Type B pancreatic cell (in vitro differentiated cells): ENCODE measurements around the gene DYNC1LI1. TPM values are rescaled to one million over a fixed set of nuclear protein-coding genes. Genes with fewer than 3 reads are reported as not detected.

Experiments
- DNase-seq: peaks from one replicate; pipeline ENCODE4 v3.0.0; 2021; ENCODE audit warnings: mixed read lengths; ENCODE audit not compliant: unreplicated experiment; ENCODE audit errors: extremely low spot score
- H3K27ac Mint-ChIP-seq: 2 replicates; pipeline ENCODE4 v1.8.0; 2021; ENCODE audit warnings: mild to moderate bottlenecking, mixed read lengths
- H3K27me3 Mint-ChIP-seq: 2 replicates; pipeline ENCODE4 v1.8.0; 2021; ENCODE audit warnings: mixed read lengths
- H3K36me3 Mint-ChIP-seq: 2 replicates; pipeline ENCODE4 v1.8.0; 2021; ENCODE audit warnings: mixed read lengths
- H3K4me1 Mint-ChIP-seq: one replicate; pipeline ENCODE4 v1.8.0; 2021; ENCODE audit warnings: mixed read lengths; ENCODE audit not compliant: unreplicated experiment
- H3K4me3 Mint-ChIP-seq: 2 replicates; pipeline ENCODE4 v1.8.0; 2021; ENCODE audit warnings: mild to moderate bottlenecking, mixed read lengths
- H3K9me3 Mint-ChIP-seq: 2 replicates; pipeline ENCODE4 v1.8.0; 2021; ENCODE audit warnings: mixed read lengths
- total RNA-seq: library from RNA; stranded (reverse); gene quantifications from 2 replicates; pipeline ENCODE4 v1.2.1, GENCODE V29; 2021; ENCODE audit warnings: low replicate concordance
- TF ChIP-seq, protein P1 (sequence below): fragments of 200-600 bp; sonication (generic); conservative IDR thresholded peaks from 2 replicates; pipeline ENCODE4 v1.5.0; 2021; ENCODE audit warnings: antibody characterized with exemption, mild to moderate bottlenecking

DYNC1LI1 gene
- total RNA-seq, 1 donor from 2014 or later, result 35.9 TPM

DNA sequence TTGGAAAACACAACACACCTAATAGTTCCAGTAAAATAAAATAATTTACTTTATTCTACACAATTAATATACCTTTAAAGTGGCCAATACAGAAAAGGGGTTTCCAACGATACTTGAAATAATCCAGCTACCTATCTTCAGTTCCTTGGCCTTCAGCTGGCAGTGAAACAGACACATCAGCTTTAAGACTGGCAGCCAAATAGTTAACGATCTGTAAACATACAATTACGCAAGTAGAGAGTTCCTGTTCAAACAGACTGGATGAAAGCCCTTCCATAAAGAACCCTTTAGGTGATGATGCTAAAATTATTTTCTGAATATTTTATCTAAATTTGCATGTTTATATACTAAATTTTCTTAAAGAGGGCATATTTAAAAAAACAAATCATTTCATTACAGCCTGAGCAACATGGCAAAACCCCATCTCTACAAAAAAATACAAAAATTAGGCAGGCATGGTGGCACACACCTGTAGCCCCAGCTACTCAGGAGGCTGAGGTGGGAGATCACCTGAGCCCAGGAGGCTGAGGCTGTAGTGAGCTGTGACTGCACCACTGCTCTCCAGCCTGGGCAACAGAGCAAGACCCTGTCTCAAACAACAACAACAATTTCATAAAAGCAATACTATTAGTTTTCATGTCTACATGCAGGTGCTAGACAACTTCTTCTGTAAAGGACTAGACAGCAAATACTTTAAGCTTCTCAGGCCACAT, 12.9 kb downstream of the DYNC1LI1 start:
- TF ChIP-seq, protein P1, sequence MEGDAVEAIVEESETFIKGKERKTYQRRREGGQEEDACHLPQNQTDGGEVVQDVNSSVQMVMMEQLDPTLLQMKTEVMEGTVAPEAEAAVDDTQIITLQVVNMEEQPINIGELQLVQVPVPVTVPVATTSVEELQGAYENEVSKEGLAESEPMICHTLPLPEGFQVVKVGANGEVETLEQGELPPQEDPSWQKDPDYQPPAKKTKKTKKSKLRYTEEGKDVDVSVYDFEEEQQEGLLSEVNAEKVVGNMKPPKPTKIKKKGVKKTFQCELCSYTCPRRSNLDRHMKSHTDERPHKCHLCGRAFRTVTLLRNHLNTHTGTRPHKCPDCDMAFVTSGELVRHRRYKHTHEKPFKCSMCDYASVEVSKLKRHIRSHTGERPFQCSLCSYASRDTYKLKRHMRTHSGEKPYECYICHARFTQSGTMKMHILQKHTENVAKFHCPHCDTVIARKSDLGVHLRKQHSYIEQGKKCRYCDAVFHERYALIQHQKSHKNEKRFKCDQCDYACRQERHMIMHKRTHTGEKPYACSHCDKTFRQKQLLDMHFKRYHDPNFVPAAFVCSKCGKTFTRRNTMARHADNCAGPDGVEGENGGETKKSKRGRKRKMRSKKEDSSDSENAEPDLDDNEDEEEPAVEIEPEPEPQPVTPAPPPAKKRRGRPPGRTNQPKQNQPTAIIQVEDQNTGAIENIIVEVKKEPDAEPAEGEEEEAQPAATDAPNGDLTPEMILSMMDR, result no peak

DNA sequence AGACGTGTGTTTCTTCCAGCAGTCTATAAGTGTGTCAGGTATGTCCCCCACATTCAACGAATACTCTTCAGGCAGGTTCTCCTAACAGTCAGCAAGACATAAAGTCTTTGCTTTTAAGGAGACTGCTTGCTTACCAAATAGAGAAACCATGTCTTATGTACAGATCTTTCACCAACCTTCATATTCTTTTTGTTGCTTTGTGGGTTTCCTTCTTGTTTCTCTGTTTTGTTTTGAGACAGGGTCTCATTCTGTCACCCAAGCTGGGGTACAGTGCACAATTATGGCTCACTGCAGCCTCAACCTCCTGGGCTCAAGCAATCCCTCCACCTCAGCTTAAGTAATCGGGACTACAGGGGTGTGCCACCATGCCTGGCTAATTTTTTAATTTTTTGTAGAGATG, 14.3 kb downstream of the DYNC1LI1 start:
- DNase-seq, result no peak
- TF ChIP-seq, protein P1, result no peak
- H3K36me3 Mint-ChIP-seq, result no peaks in the 10 kb centered on the region
- H3K4me1 Mint-ChIP-seq, result peaks cover 10% of the 10 kb centered on the region
- no peak overlapping the region for H3K4me3 Mint-ChIP-seq
- H3K27me3 Mint-ChIP-seq, result no peaks in the 10 kb centered on the region
- H3K27ac Mint-ChIP-seq, result no peak overlapping the region
- H3K9me3 Mint-ChIP-seq, result no peaks in the 10 kb centered on the region

More for the DNA sequence above, 12.9 kb downstream of the DYNC1LI1 start:
- Mint-ChIP-seq H3K27ac (no peak overlapping the region), H3K9me3 (no peaks in the 10 kb centered on the region), H3K4me3 (no peak overlapping the region), H3K36me3 (no peaks in the 10 kb centered on the region), H3K4me1 (peaks cover 8% of the 10 kb centered on the region), H3K27me3 (no peaks in the 10 kb centered on the region)
- DNase-seq, result no peak

DNA sequence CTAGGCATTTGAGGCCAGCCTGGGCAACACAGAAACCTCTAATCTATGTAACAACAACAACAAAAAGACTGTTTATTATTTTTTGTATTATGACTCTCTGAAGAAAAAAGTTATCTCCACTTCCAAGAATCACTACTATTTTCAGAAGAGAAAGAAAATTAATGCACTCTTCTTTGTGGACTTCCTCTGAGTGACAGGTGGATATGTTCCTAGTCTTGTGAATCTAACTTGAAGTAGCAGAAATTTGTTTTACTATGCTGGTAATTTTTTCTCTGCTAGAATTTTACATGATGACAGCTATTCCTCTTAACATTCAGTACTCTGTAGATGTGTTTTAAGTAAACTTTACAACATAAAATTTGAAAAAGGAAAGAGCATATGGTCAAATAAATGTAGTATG, 16.7 kb downstream of the DYNC1LI1 start:
- Mint-ChIP-seq H3K36me3 (no peaks in the 10 kb centered on the region), H3K27me3 (no peaks in the 10 kb centered on the region), H3K27ac (no peak overlapping the region), H3K9me3 (no peaks in the 10 kb centered on the region), H3K4me3 (no peak overlapping the region), H3K4me1 (peaks cover 13% of the 10 kb centered on the region)
- TF ChIP-seq, protein P1, result no peak
- no peak for DNase-seq

DNA sequence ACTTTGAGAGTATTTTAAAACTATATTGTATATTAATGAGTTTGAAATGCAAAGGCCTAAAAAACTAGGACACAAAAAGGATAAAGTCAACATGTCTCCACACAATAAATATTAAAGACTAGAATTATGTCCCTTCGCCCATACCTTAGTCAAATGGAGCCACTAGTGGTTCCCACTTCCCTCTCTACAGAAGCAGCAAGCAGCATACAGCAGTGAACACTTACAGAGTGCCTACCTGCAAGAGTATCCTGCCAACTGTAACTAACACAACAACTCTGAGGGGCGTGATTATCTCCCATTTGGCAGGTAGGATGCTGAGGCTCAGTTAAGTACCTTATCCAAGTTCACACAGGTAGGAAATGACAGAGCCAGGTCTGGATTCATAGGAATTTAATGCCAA, 17.2 kb downstream of the DYNC1LI1 start:
- Mint-ChIP-seq H3K4me3 (no peak overlapping the region), H3K27me3 (no peaks in the 10 kb centered on the region), H3K4me1 (peaks cover 13% of the 10 kb centered on the region), H3K9me3 (no peaks in the 10 kb centered on the region), H3K36me3 (no peaks in the 10 kb centered on the region), H3K27ac (no peak overlapping the region)
- no peak for DNase-seq
- TF ChIP-seq, protein P1, result no peak

DNA sequence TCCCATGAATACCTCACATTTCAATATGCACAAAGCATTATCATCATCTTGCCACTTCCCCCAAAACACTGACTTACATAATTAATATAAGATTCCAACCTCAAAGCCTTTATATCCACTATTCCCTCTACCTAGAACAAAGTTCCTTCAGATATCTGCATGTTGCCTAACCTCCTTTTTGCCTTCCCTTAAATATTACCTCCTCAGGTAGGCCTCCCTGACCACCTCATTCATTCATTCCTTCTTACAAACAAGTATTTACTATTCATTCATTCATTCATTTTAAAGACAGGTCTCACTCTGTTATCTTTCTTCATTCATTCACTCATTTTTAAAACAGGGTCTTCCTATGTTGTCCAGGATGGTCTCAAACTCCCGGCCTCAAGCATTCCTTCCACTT, 18.6 kb downstream of the DYNC1LI1 start:
- DNase-seq, result no peak
- Mint-ChIP-seq H3K4me1 (peaks cover 13% of the 10 kb centered on the region), H3K27me3 (no peaks in the 10 kb centered on the region), H3K27ac (no peak overlapping the region), H3K9me3 (no peaks in the 10 kb centered on the region), H3K36me3 (no peaks in the 10 kb centered on the region), H3K4me3 (no peak overlapping the region)
- TF ChIP-seq, protein P1, result no peak
